ENCODE results near the gene REP15. TPM values are rescaled to one million over a fixed set of nuclear protein-coding genes. Genes with fewer than 3 reads are reported as not detected.
"Not testable (repeated sequence)": the region's sequence is repeated elsewhere in the genome, so short reads cannot be mapped to it uniquely, and the experiment has no call there.

The REP15 gene
- total and polyA plus RNA-seq, 2 donors from 2014 or later = 1.3 to 3.2 TPM

DNA sequence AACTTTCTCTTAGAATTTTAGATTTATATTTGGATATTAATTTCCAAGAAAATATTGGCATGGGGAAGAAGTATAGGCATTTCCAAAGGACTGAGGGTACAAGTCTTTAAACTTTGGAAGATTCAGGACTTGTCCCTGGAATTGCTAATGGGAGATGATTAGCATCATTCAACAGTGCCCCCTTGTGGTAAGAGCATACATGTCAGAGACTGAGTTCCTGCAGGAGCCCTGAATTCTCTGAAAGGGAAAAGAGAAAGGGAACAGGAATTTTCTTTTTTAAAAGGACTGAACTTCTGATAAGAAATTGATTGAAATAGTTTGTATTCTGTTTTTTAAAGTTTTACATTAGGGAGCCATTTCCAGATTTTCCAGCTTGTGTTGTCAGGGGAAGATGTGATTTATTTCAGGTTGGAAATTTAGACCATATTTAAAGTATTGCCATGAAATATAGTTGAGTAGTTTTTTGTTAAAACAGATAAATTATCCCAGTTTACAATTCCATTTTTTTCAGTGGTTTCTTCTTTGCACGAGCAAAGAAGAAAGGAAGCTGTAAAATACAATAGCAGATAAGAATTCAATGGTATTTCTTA, 44.0 kb upstream of the REP15 start:
- FAIRE-seq = peak; percentile 93
- DNase-seq = peak in 4 of 5 donors; percentile 47 to 94 (median 76)
- Histone ChIP-seq H3K36me3 (ENCODE audit: control insufficient read depth in 2 of 3, insufficient read depth in 3 of 3, low read length in 3 of 3) (peaks cover 0 to 14% (median 4%) of the 10 kb centered on the region in 3 donors), H3K9ac (ENCODE audit: low read length in 3 of 3) (no peak overlapping the region), H3K4me1 (ENCODE audit: control insufficient read depth in 2 of 3, insufficient read depth in 2 of 3, low read depth in 1 of 3, low read length in 3 of 3) (no peaks in the 10 kb centered on the region), H3K4me3 (ENCODE audit: low read length in 3 of 3) (no peak overlapping the region), H3K9me3 (ENCODE audit: control insufficient read depth in 2 of 3, insufficient read depth in 1 of 3, low read length in 3 of 3) (no peaks in the 10 kb centered on the region), H3K27ac (ENCODE audit: low read depth in 2 of 2, low read length in 2 of 2) (no peak overlapping the region), H3K27me3 (ENCODE audit: control insufficient read depth, insufficient read depth, low read length) (no peaks in the 10 kb centered on the region)
- intact Hi-C loops (cut with DNase I) = loop anchor here (10.0 kb wide), 1 partner anchor 227 kb away; no protein-coding TSS in a partner anchor
- TF ChIP-seq, protein P1, sequence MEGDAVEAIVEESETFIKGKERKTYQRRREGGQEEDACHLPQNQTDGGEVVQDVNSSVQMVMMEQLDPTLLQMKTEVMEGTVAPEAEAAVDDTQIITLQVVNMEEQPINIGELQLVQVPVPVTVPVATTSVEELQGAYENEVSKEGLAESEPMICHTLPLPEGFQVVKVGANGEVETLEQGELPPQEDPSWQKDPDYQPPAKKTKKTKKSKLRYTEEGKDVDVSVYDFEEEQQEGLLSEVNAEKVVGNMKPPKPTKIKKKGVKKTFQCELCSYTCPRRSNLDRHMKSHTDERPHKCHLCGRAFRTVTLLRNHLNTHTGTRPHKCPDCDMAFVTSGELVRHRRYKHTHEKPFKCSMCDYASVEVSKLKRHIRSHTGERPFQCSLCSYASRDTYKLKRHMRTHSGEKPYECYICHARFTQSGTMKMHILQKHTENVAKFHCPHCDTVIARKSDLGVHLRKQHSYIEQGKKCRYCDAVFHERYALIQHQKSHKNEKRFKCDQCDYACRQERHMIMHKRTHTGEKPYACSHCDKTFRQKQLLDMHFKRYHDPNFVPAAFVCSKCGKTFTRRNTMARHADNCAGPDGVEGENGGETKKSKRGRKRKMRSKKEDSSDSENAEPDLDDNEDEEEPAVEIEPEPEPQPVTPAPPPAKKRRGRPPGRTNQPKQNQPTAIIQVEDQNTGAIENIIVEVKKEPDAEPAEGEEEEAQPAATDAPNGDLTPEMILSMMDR (IDR thresholded peaks at IDR 0.05; ENCODE audit: borderline replicate concordance, extremely low read depth, insufficient read depth) = peak; percentile 92

DNA sequence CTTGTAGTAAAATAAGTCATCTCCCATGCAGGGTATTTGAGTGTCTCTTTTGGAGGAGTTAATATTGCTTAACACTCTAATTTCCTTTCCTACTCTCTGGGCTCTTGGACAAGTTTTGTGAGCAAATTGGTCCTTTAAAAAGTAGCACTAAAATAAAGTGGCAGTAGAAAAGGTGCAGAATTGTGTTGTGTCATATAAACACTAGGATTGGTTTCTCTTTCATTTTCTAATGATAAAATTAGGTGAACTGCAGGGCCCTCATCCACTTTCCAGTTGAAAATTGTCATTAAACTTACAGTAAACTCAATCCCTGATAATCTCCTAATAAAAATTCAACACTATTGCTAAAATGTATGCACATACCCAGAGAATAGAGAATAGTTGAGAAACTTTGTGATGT, 42.6 kb upstream of the REP15 start:
- H3K27ac ChIP-seq (ENCODE audit: low read depth in 2 of 2, low read length in 2 of 2) = no peak overlapping the region
- TF ChIP-seq, protein P1 (IDR thresholded peaks at IDR 0.05; ENCODE audit: borderline replicate concordance, extremely low read depth, insufficient read depth) = no peak
- intact Hi-C loops (cut with DNase I) = loop anchor here (10.0 kb wide), 1 partner anchor 229 kb away; no protein-coding TSS in a partner anchor
- peaks cover 0 to 15% (median 3%) of the 10 kb centered on the region in 3 donors for H3K36me3 ChIP-seq (ENCODE audit: control insufficient read depth in 2 of 3, insufficient read depth in 3 of 3, low read length in 3 of 3)
- no peak overlapping the region for H3K4me3 ChIP-seq (ENCODE audit: low read length in 3 of 3)
- no peaks in the 10 kb centered on the region for H3K4me1 ChIP-seq (ENCODE audit: control insufficient read depth in 2 of 3, insufficient read depth in 2 of 3, low read depth in 1 of 3, low read length in 3 of 3)
- no peaks in the 10 kb centered on the region for H3K9me3 ChIP-seq (ENCODE audit: control insufficient read depth in 2 of 3, insufficient read depth in 1 of 3, low read length in 3 of 3)
- DNase-seq (no peak), FAIRE-seq (no peak)
- H3K9ac ChIP-seq (ENCODE audit: low read length in 3 of 3) = no peak overlapping the region
- H3K27me3 ChIP-seq (ENCODE audit: control insufficient read depth, insufficient read depth, low read length) = no peaks in the 10 kb centered on the region

DNA sequence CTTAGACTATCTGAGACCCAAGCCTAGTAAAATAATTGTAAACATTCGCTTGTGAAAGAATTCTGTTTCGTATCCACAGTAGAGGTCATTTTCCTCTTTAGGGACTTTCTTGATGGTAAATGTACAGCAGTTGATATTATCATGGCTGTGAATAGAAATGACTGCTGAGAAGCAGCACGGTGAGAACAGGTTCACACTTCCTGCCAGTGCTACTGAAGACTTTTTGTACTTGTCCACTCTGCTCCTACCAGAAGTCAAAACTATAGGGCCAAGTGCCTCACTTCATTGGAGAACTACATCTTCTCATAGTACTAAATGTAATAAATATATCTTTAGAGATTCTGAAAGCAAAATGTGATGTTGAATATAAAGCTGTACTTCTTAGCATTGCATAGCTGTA, 40.8 kb upstream of the REP15 start:
- H3K27ac ChIP-seq (ENCODE audit: low read depth in 2 of 2, low read length in 2 of 2); FAIRE-seq; DNase-seq; H3K9me3 ChIP-seq (ENCODE audit: control insufficient read depth in 2 of 3, insufficient read depth in 1 of 3, low read length in 3 of 3); H3K27me3 ChIP-seq (ENCODE audit: control insufficient read depth, insufficient read depth, low read length); H3K4me1 ChIP-seq (ENCODE audit: control insufficient read depth in 2 of 3, insufficient read depth in 2 of 3, low read depth in 1 of 3, low read length in 3 of 3); H3K4me3 ChIP-seq (ENCODE audit: low read length in 3 of 3); H3K9ac ChIP-seq (ENCODE audit: low read length in 3 of 3): not testable (repeated sequence)
- peaks cover 0 to 22% (median 3%) of the 10 kb centered on the region in 3 donors for H3K36me3 ChIP-seq (ENCODE audit: control insufficient read depth in 2 of 3, insufficient read depth in 3 of 3, low read length in 3 of 3)
- intact Hi-C loops (cut with DNase I) = loop anchor here (10.0 kb wide), 1 partner anchor 231 kb away; no protein-coding TSS in a partner anchor

DNA sequence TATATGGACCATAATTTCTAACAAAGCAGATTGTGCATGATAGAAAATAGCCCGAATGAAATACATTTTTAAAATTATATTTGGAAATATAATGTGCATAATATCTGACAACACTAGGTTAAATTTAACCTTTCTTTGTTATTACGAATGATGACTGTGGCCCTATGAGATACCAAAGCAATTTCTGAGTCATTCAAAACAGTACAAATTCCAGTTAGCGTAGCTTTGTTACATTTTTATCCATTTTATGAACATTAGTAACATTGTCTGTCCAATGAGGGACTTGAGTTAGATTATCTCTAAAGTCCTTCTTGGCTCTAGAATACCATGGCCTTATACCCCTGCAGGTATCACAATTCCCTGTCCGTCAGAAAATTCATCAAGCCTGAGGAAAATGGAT, 39.0 kb upstream of the REP15 start:
- Histone ChIP-seq H3K9me3 (ENCODE audit: control insufficient read depth in 2 of 3, insufficient read depth in 1 of 3, low read length in 3 of 3) (no peaks in the 10 kb centered on the region), H3K36me3 (ENCODE audit: control insufficient read depth in 2 of 3, insufficient read depth in 3 of 3, low read length in 3 of 3) (peaks cover 0 to 33% (median 8%) of the 10 kb centered on the region in 3 donors), H3K27me3 (ENCODE audit: control insufficient read depth, insufficient read depth, low read length) (no peaks in the 10 kb centered on the region), H3K9ac (ENCODE audit: low read length in 3 of 3) (no peak overlapping the region), H3K4me3 (ENCODE audit: low read length in 3 of 3) (no peak overlapping the region), H3K4me1 (ENCODE audit: control insufficient read depth in 2 of 3, insufficient read depth in 2 of 3, low read depth in 1 of 3, low read length in 3 of 3) (no peaks in the 10 kb centered on the region), H3K27ac (ENCODE audit: low read depth in 2 of 2, low read length in 2 of 2) (no peak overlapping the region)
- DNase-seq (no peak), FAIRE-seq (no peak)
- TF ChIP-seq, protein P1 (IDR thresholded peaks at IDR 0.05; ENCODE audit: borderline replicate concordance, extremely low read depth, insufficient read depth) = no peak
- intact Hi-C loops (cut with DNase I) = loop anchor here (10.0 kb wide), 1 partner anchor 232 kb away; no protein-coding TSS in a partner anchor
